Large intestine (tissue), 3 donors: ENCODE data around the gene IL7R. TPM values are rescaled to one million over a fixed set of nuclear protein-coding genes. Genes with fewer than 3 reads are reported as not detected.

ENCODE experiments used
- DNase-seq, 2 donors: peaks; one replicate each; pipeline versions ENCODE4 v3.0.0 to v3.0.0-alpha.2; 2013
- H3K27ac ChIP-seq: one replicate; pipeline ENCODE4 v1.5.1; 2013; ENCODE audit warnings: low read length
- H3K27me3 ChIP-seq: 2 replicates; pipeline ENCODE4 v1.6.1; 2013; ENCODE audit warnings: low read length; ENCODE audit not compliant: control insufficient read depth, insufficient read depth
- H3K36me3 ChIP-seq: 2 replicates; pipeline ENCODE4 v1.6.1; 2013; ENCODE audit warnings: low read length; ENCODE audit not compliant: control insufficient read depth, insufficient read depth
- H3K4me1 ChIP-seq: one replicate; pipeline ENCODE4 v1.6.1; 2013; ENCODE audit warnings: low read length; ENCODE audit not compliant: control insufficient read depth, insufficient read depth
- H3K4me3 ChIP-seq: one replicate; pipeline ENCODE4 v1.5.1; 2013; ENCODE audit warnings: low read length
- H3K9me3 ChIP-seq: one replicate; pipeline ENCODE4 v1.6.1; 2013; ENCODE audit warnings: mild to moderate bottlenecking, low read depth, low read length, moderate library complexity; ENCODE audit not compliant: control insufficient read depth
- WGBS: methylation state at CpG from one replicate; pipeline ENCODE4 v1.1.5; 2013; ENCODE audit warnings: low lambda C conversion rate; ENCODE audit not compliant: insufficient coverage; 5-methylcytosine and 5-hydroxymethylcytosine counted together
- polyA plus RNA-seq: library from polyadenylated mRNA; unstranded; fragments of 120-200 nt; gene quantifications from one replicate; pipeline ENCODE4 v1.2.1, GENCODE V29; 2013

IL7R gene
- polyA plus RNA-seq, 1 donor, result 9.9 TPM

- Histone ChIP-seq H3K9me3 (no peaks in the 10 kb centered on the region), H3K36me3 (no peaks in the 10 kb centered on the region), H3K27ac (no peak overlapping the region), H3K4me3 (no peak overlapping the region), H3K4me1 (no peaks in the 10 kb centered on the region), H3K27me3 (peaks cover 3% of the 10 kb centered on the region)
- no peak for DNase-seq
- WGBS, result 88% methylated on average over 2 of the region's 2 CpGs
These were observed 35.2 kb upstream of the IL7R start for GRCh38 chr5:35821513-35821912.

- Histone ChIP-seq H3K9me3 (no peaks in the 10 kb centered on the region), H3K4me3 (no peak overlapping the region), H3K27me3 (peaks cover 4% of the 10 kb centered on the region), H3K4me1 (no peaks in the 10 kb centered on the region), H3K36me3 (no peaks in the 10 kb centered on the region), H3K27ac (no peak overlapping the region)
- WGBS, result no CpG with 5 or more reads among the region's 8 CpGs
- DNase-seq, result no peak
These were observed 34.2 kb upstream of the IL7R start for GRCh38 chr5:35822511-35822910.

- no peaks in the 10 kb centered on the region for H3K36me3 ChIP-seq
- H3K27me3 ChIP-seq, result peaks cover 4% of the 10 kb centered on the region
- H3K27ac ChIP-seq, result no peak overlapping the region
- WGBS, result no CpG with 5 or more reads among the region's 7 CpGs
- no peaks in the 10 kb centered on the region for H3K4me1 ChIP-seq
- H3K9me3 ChIP-seq, result no peaks in the 10 kb centered on the region
- no peak overlapping the region for H3K4me3 ChIP-seq
- no peak for DNase-seq
These were observed 33.2 kb upstream of the IL7R start for GRCh38 chr5:35823347-35824098.

GRCh38 chr5:35826056-35826455, 30.6 kb upstream of the IL7R start:
- WGBS, result 100% methylated on average over 1 of the region's 3 CpGs
- no peaks in the 10 kb centered on the region for H3K4me1 ChIP-seq

GRCh38 chr5:35826554-35826953, 30.1 kb upstream of the IL7R start:
- no CpG with 5 or more reads among the region's 2 CpGs for WGBS
- no peak for DNase-seq
- H3K4me1 ChIP-seq, result no peaks in the 10 kb centered on the region
- no peaks in the 10 kb centered on the region for H3K36me3 ChIP-seq
- no peak overlapping the region for H3K4me3 ChIP-seq
- H3K9me3 ChIP-seq, result no peaks in the 10 kb centered on the region
- H3K27me3 ChIP-seq, result peaks cover 5% of the 10 kb centered on the region
- no peak overlapping the region for H3K27ac ChIP-seq

More at GRCh38 chr5:35826056-35826455, 30.6 kb upstream of the IL7R start:
- no peaks in the 10 kb centered on the region for H3K36me3 ChIP-seq
- peaks cover 4% of the 10 kb centered on the region for H3K27me3 ChIP-seq
- no peak overlapping the region for H3K27ac ChIP-seq
- H3K4me3 ChIP-seq, result no peak overlapping the region
- DNase-seq, result no peak
- H3K9me3 ChIP-seq, result no peaks in the 10 kb centered on the region

GRCh38 chr5:35828082-35828598, 28.6 kb upstream of the IL7R start:
- DNase-seq, result no peak
- no peak overlapping the region for H3K27ac ChIP-seq
- peaks cover 7% of the 10 kb centered on the region for H3K27me3 ChIP-seq

GRCh38 chr5:35830587-35830986, 26.1 kb upstream of the IL7R start:
- no peaks in the 10 kb centered on the region for H3K4me1 ChIP-seq
- no peaks in the 10 kb centered on the region for H3K36me3 ChIP-seq
- no peak for DNase-seq
- no peak overlapping the region for H3K4me3 ChIP-seq
- WGBS, result 80% methylated on average over 2 of the region's 4 CpGs
- H3K9me3 ChIP-seq, result no peaks in the 10 kb centered on the region
- H3K27ac ChIP-seq, result no peak overlapping the region
- peaks cover 7% of the 10 kb centered on the region for H3K27me3 ChIP-seq

More at GRCh38 chr5:35828082-35828598, 28.6 kb upstream of the IL7R start:
- Histone ChIP-seq H3K4me1 (no peaks in the 10 kb centered on the region), H3K9me3 (no peaks in the 10 kb centered on the region), H3K36me3 (no peaks in the 10 kb centered on the region), H3K4me3 (no peak overlapping the region)
- WGBS, result 100% methylated on average over 1 of the region's 4 CpGs

- Histone ChIP-seq H3K27me3 (peaks cover 3% of the 10 kb centered on the region), H3K27ac (no peak overlapping the region), H3K9me3 (no peaks in the 10 kb centered on the region), H3K4me1 (no peaks in the 10 kb centered on the region), H3K4me3 (no peak overlapping the region), H3K36me3 (no peaks in the 10 kb centered on the region)
- DNase-seq, result no peak
- WGBS, result 100% methylated on average over 1 of the region's 2 CpGs
These were observed 23.9 kb upstream of the IL7R start for GRCh38 chr5:35832762-35833161.

- H3K27me3 ChIP-seq, result peaks cover 3% of the 10 kb centered on the region
- H3K4me1 ChIP-seq, result no peaks in the 10 kb centered on the region
- no CpG with 5 or more reads among the region's 2 CpGs for WGBS
- DNase-seq, result no peak
- no peaks in the 10 kb centered on the region for H3K36me3 ChIP-seq
- H3K4me3 ChIP-seq, result no peak overlapping the region
- H3K9me3 ChIP-seq, result no peaks in the 10 kb centered on the region
- H3K27ac ChIP-seq, result no peak overlapping the region
These were observed 23.5 kb upstream of the IL7R start for GRCh38 chr5:35833224-35833623.

- DNase-seq, result no peak
- no peak overlapping the region for H3K27ac ChIP-seq
- H3K9me3 ChIP-seq, result no peaks in the 10 kb centered on the region
- H3K36me3 ChIP-seq, result no peaks in the 10 kb centered on the region
- 92% methylated on average over 2 of the region's 7 CpGs for WGBS
- peaks cover 3% of the 10 kb centered on the region for H3K27me3 ChIP-seq
- H3K4me1 ChIP-seq, result no peaks in the 10 kb centered on the region
- H3K4me3 ChIP-seq, result no peak overlapping the region
These were observed 20.6 kb upstream of the IL7R start for GRCh38 chr5:35835796-35836742.
